GM23338 (cell line): ENCODE data around the gene ZEB2. TPM values are rescaled to one million over a fixed set of nuclear protein-coding genes. Genes with fewer than 3 reads are reported as not detected.

Source experiments
- ATAC-seq: fragments of 200-7000 bp; cut with Tn5 transposase; 3 replicates; pipeline ENCODE4 v1.9.1; 2020
- DNase-seq: peaks from one replicate; pipeline ENCODE4 v3.0.0-alpha.2; 2015; ENCODE audit warnings: low spot score
- H2AFZ ChIP-seq: fragments of 200-600 bp; sonication (generic); 2 replicates; pipeline ENCODE4 v1.8.0; 2016; ENCODE audit warnings: antibody characterized with exemption, mild to moderate bottlenecking, moderate library complexity
- H3F3A ChIP-seq: fragments of 200-600 bp; sonication (generic); replicated peaks from 2 replicates; pipeline ENCODE4 v1.8.0; 2017; ENCODE audit warnings: antibody characterized with exemption, mixed run types, low read depth
- H3K27ac ChIP-seq: fragments of 200-600 bp; sonication (generic); 2 replicates; pipeline ENCODE4 v1.6.1; 2016; ENCODE audit warnings: low read depth
- H3K27me3 ChIP-seq: fragments of 200-600 bp; sonication (generic); 2 replicates; pipeline ENCODE4 v1.8.0; 2016; ENCODE audit warnings: mild to moderate bottlenecking, mixed run types, moderate library complexity; ENCODE audit not compliant: insufficient read depth
- H3K36me3 ChIP-seq: fragments of 200-600 bp; sonication (generic); 2 replicates; pipeline ENCODE4 v1.8.0; 2016; ENCODE audit warnings: mild to moderate bottlenecking; ENCODE audit not compliant: insufficient read depth
- H3K4me1 ChIP-seq: fragments of 200-600 bp; sonication (generic); 2 replicates; pipeline ENCODE4 v1.8.0; 2016; ENCODE audit warnings: mild to moderate bottlenecking, moderate library complexity; ENCODE audit not compliant: insufficient read depth
- H3K4me2 ChIP-seq: fragments of 200-600 bp; sonication (generic); 2 replicates; pipeline ENCODE4 v1.7.1; 2017; ENCODE audit warnings: mixed run types
- H3K4me3 ChIP-seq: fragments of 200-600 bp; sonication (generic); 2 replicates; pipeline ENCODE4 v1.6.1; 2016; ENCODE audit warnings: mixed run types
- H3K79me2 ChIP-seq: fragments of 200-600 bp; sonication (generic); replicated peaks from 2 replicates; pipeline ENCODE4 v1.8.0; 2017; ENCODE audit warnings: mild to moderate bottlenecking; ENCODE audit not compliant: insufficient read depth
- H3K9me2 ChIP-seq: fragments of 200-600 bp; sonication (generic); 2 replicates; pipeline ENCODE4 v1.8.0; 2017; ENCODE audit not compliant: insufficient read depth
- H4K20me1 ChIP-seq: fragments of 200-600 bp; sonication (generic); replicated peaks from 2 replicates; pipeline ENCODE4 v1.8.0; 2017; ENCODE audit warnings: mild to moderate bottlenecking; ENCODE audit not compliant: insufficient read depth
- H3K27ac Mint-ChIP-seq: 2 replicates; pipeline ENCODE4 v1.8.0; 2020; ENCODE audit warnings: inconsistent platforms, mild to moderate bottlenecking, moderate library complexity, mixed read lengths
- H3K27me3 Mint-ChIP-seq: 3 replicates; pipeline ENCODE4 v1.8.0; 2022; ENCODE audit warnings: low read depth, mild to moderate bottlenecking, moderate library complexity, mixed read lengths, inconsistent platforms; ENCODE audit not compliant: insufficient read depth, poor library complexity
- H3K36me3 Mint-ChIP-seq: 3 replicates; pipeline ENCODE4 v1.8.0; 2021; ENCODE audit warnings: low read depth, mild to moderate bottlenecking, inconsistent platforms, moderate library complexity, mixed read lengths
- H3K4me1 Mint-ChIP-seq: 3 replicates; pipeline ENCODE4 v1.8.0; 2020; ENCODE audit warnings: mild to moderate bottlenecking, inconsistent platforms, mixed read lengths
- H3K4me3 Mint-ChIP-seq: 3 replicates; pipeline ENCODE4 v1.8.0; 2021; ENCODE audit warnings: moderate library complexity, mild to moderate bottlenecking, inconsistent platforms, mixed read lengths
- H3K9me3 Mint-ChIP-seq: 3 replicates; pipeline ENCODE4 v1.8.0; 2020; ENCODE audit warnings: moderate library complexity, mild to moderate bottlenecking, inconsistent platforms, mixed read lengths
- CREB1 ChIP-seq: fragments of 250-450 bp; sonication (Bioruptor Pico); IDR thresholded peaks from 2 replicates; pipeline ENCODE4 v1.5.0; 2020; ENCODE audit warnings: low read depth, mild to moderate bottlenecking, moderate library complexity
- ETS1 ChIP-seq: IDR thresholded peaks from 2 replicates; pipeline ENCODE4 v1.6.1; 2016; ENCODE audit warnings: antibody characterized with exemption
- EZH2 ChIP-seq: fragments of 200-600 bp; sonication (generic); IDR thresholded peaks from one replicate; pipeline ENCODE4 v1.8.0; 2017; ENCODE audit warnings: antibody characterized with exemption, mild to moderate bottlenecking, low read depth; ENCODE audit not compliant: unreplicated experiment
- EZH2phosphoT487 ChIP-seq: fragments of 200-600 bp; sonication (generic); IDR thresholded peaks from one replicate; pipeline ENCODE4 v1.8.1; 2018; ENCODE audit warnings: antibody characterized with exemption; ENCODE audit not compliant: unreplicated experiment
- JUNB ChIP-seq: IDR thresholded peaks from one replicate; pipeline ENCODE4 v1.6.1; 2016; ENCODE audit warnings: antibody characterized with exemption; ENCODE audit not compliant: unreplicated experiment
- NANOG ChIP-seq: IDR thresholded peaks from 2 replicates; pipeline ENCODE4 v1.6.1; 2016; ENCODE audit warnings: antibody characterized with exemption, borderline replicate concordance
- STAT1 ChIP-seq: IDR thresholded peaks from one replicate; pipeline ENCODE4 v1.6.1; 2016; ENCODE audit warnings: antibody characterized with exemption; ENCODE audit not compliant: unreplicated experiment
- ZNF331 ChIP-seq: fragments of 250-450 bp; sonication (Bioruptor Pico); IDR thresholded peaks from 2 replicates; pipeline ENCODE4 v1.5.0; 2020; ENCODE audit warnings: low read depth, mild to moderate bottlenecking, moderate library complexity
- polyA plus RNA-seq: library from polyadenylated mRNA; unstranded; fragments of >200 nt; fragmentation: Nextera tagmentation; extraction: Ambion mirVana; gene quantifications from 2 replicates; pipeline ENCODE4 v1.2.1, GENCODE V29; 2016
- total RNA-seq: library from RNA; depleted of rRNA; stranded (reverse); fragments of >200 nt; shearing (Covaris generic); gene quantifications from 2 replicates; pipeline ENCODE4 v1.2.3, GENCODE V29; 2014
- TF ChIP-seq, protein P1 (sequence below), 2 experiments: fragments of 200-600 bp in 1 of 2; sonication (generic) in 1 of 2; conservative IDR thresholded peaks; 2 replicates each; pipeline versions ENCODE4 v1.5.1 to v1.6.1; 2016 to 2017; ENCODE audit warnings: antibody characterized with exemption in 2 of 2, low read depth in 2 of 2, mild to moderate bottlenecking in 2 of 2, moderate library complexity in 1 of 2
- TF ChIP-seq, protein P2 (sequence below): IDR thresholded peaks from one replicate; pipeline ENCODE4 v1.6.1; 2018; ENCODE audit warnings: antibody characterized with exemption; ENCODE audit not compliant: unreplicated experiment

The ZEB2 gene
- total and polyA plus RNA-seq, 2 experiments from 2014 or later = 0.45 TPM; not detected in 1

GRCh38 chr2:144430722-144431391 lies 89.1 kb downstream of the ZEB2 start:
- Mint-ChIP-seq H3K4me3 (no peak overlapping the region), H3K27me3 (no peaks in the 10 kb centered on the region), H3K9me3 (no peaks in the 10 kb centered on the region), H3K4me1 (peaks cover 8% of the 10 kb centered on the region), H3K27ac (no peak overlapping the region), H3K36me3 (no peaks in the 10 kb centered on the region)
- Histone ChIP-seq H2AFZ (no peak overlapping the region), H3K9me2 (no peaks in the 10 kb centered on the region), H3F3A (no peaks in the 10 kb centered on the region), H3K4me3 (peak overlapping the region; percentile 7; the same call in 1 of the 2 replicates), H3K4me1 (peaks cover 16% of the 10 kb centered on the region), H3K4me2 (peak overlapping the region; percentile 21), H3K36me3 (no peaks in the 10 kb centered on the region), H3K79me2 (no peaks in the 10 kb centered on the region), H3K27ac (no peak overlapping the region), H3K27me3 (no peaks in the 10 kb centered on the region), H4K20me1 (no peaks in the 10 kb centered on the region)
- DNase-seq (no peak), ATAC-seq (no peak; the same call in 2 of the 3 replicates)
- TF ChIP-seq ZNF331 (CRISPR knock-in tag) (no peak), STAT1 (no peak), EZH2phosphoT487 (no peak), JUNB (no peak)

DNA sequence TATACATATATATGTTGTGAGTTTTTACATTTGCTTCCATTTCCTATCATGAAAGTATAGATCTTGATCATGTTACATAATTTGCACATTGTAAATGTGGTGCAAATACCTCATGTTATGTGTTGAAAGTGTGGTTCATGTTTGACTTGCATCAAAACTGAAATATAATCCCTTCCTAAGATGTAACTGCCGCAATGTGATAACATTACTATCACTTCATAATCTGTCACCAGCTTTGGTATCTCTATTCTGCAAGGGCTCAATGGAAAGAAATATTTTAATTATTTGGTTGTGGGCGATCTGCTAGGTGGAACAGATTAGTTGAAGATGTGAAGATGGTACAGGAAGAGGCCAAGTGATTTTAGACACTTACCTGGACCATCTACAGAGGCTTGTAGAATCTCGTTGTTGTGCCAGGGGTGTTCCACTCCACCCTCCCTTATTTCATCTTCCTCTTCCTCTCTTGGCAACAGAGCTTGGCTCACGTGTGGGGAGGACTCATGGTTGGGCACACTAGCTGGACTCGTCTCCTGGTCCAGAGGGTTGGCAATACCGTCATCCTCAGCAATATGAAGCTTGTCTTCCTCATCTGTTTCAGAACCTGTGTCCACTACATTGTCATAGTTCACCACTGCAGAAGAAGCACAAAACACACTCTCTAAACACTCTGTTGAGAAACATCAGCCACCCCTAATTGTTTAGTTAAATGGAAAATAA lies 90.4 kb downstream of the ZEB2 start:
- Histone ChIP-seq H3K27ac (no peak overlapping the region), H3K79me2 (no peaks in the 10 kb centered on the region), H3K4me1 (peaks cover 24% of the 10 kb centered on the region), H3K4me3 (no peak overlapping the region), H3K27me3 (no peaks in the 10 kb centered on the region), H2AFZ (no peak overlapping the region), H3K36me3 (no peaks in the 10 kb centered on the region), H3K9me2 (no peaks in the 10 kb centered on the region), H4K20me1 (no peaks in the 10 kb centered on the region), H3F3A (no peaks in the 10 kb centered on the region), H3K4me2 (no peak overlapping the region)
- no peak overlapping the region for H3K4me3 Mint-ChIP-seq
- peaks cover 17% of the 10 kb centered on the region for H3K4me1 Mint-ChIP-seq
- ATAC-seq (no peak), DNase-seq (no peak)
- no peaks in the 10 kb centered on the region for H3K9me3 Mint-ChIP-seq
- H3K27ac Mint-ChIP-seq = no peak overlapping the region
- no peaks in the 10 kb centered on the region for H3K27me3 Mint-ChIP-seq
- no peaks in the 10 kb centered on the region for H3K36me3 Mint-ChIP-seq
- TF ChIP-seq JUNB = no peak
- TF ChIP-seq, protein P1, sequence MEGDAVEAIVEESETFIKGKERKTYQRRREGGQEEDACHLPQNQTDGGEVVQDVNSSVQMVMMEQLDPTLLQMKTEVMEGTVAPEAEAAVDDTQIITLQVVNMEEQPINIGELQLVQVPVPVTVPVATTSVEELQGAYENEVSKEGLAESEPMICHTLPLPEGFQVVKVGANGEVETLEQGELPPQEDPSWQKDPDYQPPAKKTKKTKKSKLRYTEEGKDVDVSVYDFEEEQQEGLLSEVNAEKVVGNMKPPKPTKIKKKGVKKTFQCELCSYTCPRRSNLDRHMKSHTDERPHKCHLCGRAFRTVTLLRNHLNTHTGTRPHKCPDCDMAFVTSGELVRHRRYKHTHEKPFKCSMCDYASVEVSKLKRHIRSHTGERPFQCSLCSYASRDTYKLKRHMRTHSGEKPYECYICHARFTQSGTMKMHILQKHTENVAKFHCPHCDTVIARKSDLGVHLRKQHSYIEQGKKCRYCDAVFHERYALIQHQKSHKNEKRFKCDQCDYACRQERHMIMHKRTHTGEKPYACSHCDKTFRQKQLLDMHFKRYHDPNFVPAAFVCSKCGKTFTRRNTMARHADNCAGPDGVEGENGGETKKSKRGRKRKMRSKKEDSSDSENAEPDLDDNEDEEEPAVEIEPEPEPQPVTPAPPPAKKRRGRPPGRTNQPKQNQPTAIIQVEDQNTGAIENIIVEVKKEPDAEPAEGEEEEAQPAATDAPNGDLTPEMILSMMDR (conservative IDR thresholded peaks at IDR 0.05; ENCODE audit: low read depth in 2 of 2) = no peak
- no peak for TF ChIP-seq NANOG
- no peak for TF ChIP-seq EZH2
- no peak for TF ChIP-seq STAT1
- TF ChIP-seq, protein P2, sequence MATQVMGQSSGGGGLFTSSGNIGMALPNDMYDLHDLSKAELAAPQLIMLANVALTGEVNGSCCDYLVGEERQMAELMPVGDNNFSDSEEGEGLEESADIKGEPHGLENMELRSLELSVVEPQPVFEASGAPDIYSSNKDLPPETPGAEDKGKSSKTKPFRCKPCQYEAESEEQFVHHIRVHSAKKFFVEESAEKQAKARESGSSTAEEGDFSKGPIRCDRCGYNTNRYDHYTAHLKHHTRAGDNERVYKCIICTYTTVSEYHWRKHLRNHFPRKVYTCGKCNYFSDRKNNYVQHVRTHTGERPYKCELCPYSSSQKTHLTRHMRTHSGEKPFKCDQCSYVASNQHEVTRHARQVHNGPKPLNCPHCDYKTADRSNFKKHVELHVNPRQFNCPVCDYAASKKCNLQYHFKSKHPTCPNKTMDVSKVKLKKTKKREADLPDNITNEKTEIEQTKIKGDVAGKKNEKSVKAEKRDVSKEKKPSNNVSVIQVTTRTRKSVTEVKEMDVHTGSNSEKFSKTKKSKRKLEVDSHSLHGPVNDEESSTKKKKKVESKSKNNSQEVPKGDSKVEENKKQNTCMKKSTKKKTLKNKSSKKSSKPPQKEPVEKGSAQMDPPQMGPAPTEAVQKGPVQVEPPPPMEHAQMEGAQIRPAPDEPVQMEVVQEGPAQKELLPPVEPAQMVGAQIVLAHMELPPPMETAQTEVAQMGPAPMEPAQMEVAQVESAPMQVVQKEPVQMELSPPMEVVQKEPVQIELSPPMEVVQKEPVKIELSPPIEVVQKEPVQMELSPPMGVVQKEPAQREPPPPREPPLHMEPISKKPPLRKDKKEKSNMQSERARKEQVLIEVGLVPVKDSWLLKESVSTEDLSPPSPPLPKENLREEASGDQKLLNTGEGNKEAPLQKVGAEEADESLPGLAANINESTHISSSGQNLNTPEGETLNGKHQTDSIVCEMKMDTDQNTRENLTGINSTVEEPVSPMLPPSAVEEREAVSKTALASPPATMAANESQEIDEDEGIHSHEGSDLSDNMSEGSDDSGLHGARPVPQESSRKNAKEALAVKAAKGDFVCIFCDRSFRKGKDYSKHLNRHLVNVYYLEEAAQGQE = no peak
- TF ChIP-seq CREB1 (CRISPR knock-in tag) = no peak
- no peak for TF ChIP-seq ZNF331 (CRISPR knock-in tag)
- TF ChIP-seq EZH2phosphoT487 = no peak
- no peak for TF ChIP-seq ETS1
